DMS53 (cell line): ENCODE data around the gene BRAT1.
A peak's percentile ranks its signal among the peaks of the same experiment; 100 is the strongest.
"Not testable (repeated sequence)": the region's sequence is repeated elsewhere in the genome, so short reads cannot be mapped to it uniquely, and the experiment has no call there.

Source experiments
- DNase-seq: peaks from one replicate; lab custom pipeline; 2025; lab: John Stamatoyannopoulos, UW

The BRAT1 gene

DNA sequence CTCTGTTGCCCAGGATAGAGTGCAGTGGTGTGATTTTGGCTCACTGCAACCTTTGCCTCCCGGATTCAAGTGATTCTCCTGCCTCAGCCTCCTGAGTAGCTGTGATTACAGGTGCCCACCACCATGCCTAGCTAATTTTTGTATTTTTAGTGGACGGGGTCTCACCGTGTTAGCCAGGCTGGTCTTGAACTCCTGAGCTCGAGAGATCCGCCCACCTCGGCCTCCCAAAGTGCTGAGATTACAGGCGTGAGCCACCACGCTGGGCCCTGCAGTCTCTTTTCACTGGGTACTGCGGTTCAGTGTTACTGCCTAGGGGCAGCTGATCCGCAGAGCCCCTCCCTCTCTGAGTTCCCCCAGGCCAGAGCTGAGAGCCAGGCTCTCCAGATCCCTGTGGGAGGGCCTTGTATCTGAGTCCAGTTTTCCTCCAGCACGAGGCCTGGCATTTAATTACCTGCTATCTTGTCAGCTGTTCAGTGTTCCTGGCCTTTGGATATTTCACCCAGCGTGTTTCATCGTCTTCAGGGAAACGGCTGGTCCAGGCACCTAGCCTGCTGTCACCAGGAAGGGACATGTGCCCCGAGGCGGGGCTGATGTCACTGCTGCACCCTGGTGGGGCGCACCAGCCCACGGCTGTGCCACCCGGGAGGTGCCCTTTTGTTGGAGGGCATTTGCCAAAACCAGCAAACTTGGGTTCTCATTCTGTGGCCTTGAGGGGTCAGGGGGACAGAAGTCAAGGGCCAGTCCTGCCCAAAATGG, 19.3 kb downstream of the BRAT1 start:
- peak; percentile 43 for DNase-seq

DNA sequence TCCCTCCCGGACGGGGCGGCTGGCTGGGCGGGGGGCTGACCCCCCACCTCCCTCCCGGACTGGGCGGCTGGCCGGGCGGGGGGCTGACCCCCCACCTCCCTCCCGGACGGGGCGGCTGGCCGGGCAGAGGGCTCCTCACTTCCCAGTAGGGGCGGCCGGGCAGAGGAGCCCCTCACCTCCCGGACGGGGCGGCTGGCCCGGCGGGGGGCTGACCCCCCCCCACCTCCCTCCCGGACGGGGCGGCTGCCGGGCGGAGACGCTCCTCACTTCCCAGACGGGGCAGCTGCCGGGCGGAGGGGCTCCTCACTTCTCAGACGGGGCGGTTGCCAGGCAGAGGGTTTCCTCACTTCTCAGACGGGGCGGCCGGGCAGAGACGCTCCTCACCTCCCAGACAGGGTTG, 21.1 kb downstream of the BRAT1 start:
- DNase-seq, result not testable (repeated sequence)

DNA sequence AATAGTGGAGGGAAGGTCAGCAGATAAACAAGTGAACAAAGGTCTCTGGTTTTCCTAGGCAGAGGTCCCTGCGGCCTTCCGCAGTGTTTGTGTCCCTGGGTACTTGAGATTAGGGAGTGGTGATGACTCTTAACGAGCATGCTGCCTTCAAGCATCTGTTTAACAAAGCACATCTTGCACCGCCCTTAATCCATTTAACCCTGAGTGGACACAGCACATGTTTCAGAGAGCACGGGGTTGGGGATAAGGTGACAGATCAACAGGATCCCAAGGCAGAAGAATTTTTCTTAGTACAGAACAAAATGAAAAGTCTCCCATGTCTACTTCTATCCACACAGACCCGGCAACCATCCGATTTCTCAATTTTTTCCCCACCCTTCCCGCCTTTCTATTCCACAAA, 21.8 kb downstream of the BRAT1 start:
- not testable (repeated sequence) for DNase-seq

GRCh38 chr7:2532816-2533215, 22.5 kb downstream of the BRAT1 start:
- DNase-seq, result peak; percentile 54

DNA sequence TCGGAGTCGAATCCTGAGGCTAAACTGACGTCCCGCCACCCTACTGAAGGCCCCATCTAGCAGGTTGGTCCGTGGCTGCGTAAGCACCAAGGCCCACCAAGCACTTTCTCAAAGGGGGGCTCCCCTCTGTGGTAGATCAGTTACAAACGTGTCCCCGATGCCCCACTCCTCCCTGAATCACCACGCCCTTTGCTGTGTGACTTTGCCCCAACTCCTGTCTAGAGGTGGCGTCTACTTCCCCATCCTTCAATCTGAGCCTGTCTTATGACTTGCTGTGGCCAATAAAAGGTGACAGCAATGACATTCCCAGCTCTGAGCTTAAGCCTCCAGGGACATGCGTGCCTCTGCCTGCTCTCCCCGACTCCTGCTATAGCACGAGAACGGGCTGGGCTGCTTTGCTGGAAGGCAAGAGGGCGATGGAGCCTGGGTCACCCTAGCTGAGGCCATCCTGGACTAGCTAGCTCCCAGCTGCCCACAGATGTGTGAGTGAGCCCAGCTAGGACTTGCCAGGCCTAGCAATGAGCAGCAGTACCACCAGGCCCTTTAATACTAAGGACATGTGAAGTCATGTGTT, 23.0 kb downstream of the BRAT1 start:
- peak; percentile 83 for DNase-seq

GRCh38 chr7:2531796-2532110, 23.6 kb downstream of the BRAT1 start:
- DNase-seq, result peak; percentile 67

GRCh38 chr7:2530994-2531795, 24.1 kb downstream of the BRAT1 start:
- peak; percentile 86 for DNase-seq

- peak; percentile 77 for DNase-seq
Observed at GRCh38 chr7:2530071-2530987, 25.0 kb downstream of the BRAT1 start.

GRCh38 chr7:2529161-2530070, 25.9 kb downstream of the BRAT1 start:
- peak; percentile 82 for DNase-seq

DNA sequence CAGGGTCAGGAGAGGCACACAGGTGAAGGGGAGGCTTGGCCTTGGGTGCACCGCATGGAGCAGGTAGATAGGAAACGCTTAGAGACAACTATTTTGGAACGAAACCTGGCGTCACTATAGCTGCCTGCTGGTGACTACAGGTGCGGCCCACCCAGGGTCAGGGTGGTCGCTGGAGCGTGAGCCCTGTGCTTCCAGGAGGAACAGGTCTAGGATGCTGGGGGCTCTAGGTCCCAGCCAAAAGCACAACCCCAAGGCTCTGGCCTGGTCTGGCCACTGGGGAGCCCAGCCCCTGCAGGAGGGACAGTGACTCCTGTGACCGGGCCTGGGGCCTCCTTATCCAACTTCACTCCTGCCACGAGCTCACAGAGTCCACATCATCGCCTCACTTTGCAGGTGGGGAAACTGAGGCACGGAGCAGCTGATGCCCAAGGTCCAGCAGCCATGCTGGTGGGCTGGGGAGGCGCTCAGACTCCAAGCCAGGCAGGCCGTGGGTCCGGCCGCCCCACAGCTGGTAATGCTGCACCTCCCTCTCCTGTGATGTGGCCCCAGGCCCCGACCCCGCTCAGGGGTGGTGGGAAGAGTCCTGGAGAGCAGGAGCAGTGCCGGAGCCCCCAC, 26.7 kb downstream of the BRAT1 start:
- DNase-seq, result no peak

DNA sequence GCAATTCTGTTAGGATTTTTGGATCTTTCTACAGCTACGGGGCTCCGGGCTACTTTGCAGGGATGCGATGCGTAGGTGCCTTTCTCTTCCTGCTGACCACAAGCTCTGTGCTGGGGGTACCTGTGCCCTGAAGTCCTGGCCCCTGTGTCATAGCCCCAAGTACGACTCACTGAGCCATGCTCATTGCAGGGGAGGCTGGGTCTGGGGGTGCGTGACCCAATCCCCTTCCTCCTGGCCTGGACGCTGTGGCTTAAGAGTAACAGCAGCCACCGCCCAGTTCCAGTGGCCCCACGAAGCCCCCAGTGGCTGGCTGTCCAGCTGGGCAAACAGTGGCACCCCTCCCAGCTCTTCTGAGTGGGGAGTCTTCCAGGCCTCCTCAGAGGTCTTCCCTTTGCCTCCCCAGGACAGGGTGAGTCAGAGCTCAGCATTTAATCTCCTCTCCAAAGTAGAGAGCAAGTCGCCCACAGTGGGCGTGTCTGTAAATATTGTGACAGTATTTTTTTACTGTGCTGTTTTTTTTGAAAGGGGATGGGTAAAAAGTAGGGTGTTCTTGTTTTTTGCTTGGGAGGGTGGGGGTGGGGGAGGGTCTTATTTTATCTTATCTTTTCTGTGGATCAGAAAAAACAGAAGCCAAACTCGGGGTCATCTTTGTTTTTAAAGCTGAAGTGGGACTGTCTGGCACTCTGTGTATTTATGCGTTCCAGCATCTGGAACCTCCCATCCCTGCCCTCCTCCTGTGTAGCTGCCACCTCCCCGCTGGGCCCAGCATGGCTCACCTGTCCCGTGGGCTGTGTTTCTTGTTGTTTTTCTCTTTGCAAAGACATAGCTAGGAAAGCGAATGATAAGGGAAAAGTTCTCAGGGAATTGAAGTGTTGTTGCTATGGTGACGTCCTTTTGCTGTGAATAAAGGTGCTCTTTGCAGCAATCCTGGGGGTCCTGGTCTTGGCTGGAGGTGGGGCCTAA, 27.5 kb downstream of the BRAT1 start:
- peak; percentile 96 for DNase-seq

- peak; percentile 85 for DNase-seq
Observed at GRCh38 chr7:2526659-2527504, 28.4 kb downstream of the BRAT1 start.

DNA sequence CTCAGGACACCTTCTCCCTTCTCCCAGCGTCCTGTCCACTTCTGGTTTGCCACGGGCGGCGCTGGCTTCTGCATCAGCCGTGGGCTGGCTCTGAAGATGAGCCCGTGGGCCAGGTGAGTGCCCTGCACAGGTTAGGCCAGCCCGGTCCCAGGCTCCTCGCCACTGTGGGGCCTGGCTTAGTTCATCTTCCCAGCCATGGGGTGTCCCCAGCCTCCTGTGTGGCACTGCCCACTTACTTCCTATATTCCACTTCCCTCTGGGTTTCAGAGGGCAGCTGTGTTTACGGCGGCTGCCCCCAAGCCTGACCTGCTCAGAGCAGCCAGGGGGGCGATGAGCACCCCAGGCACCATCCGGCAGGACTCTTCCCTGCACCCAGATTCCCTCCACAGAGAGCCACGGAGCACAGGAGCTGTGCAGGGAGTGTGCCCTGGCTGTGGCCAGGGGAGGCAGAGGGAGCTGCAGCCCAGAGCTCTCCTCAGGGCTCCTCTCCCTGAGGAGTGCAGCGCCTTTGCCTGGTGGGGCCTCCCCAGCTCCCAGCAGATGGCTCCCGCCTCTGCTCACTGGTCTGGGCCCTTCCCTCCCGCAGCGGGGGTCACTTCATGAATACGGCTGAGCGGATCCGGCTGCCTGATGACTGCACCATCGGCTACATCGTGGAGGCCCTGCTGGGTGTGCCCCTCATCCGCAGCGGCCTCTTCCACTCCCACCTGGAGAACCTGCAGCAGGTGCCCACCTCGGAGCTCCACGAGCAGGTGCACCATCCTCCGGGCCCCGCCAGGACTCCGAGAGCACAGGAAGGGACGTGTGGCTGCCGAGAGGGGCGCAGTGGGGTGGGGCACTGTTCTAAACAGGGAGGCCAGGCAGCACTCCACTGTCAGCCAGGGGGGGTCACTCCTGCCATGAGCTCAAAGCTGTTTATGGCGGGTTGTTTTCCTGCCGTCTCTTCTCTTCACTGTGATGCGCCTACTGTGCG, 29.4 kb downstream of the BRAT1 start:
- DNase-seq, result peak; percentile 88

GRCh38 chr7:2524808-2525657, 30.3 kb downstream of the BRAT1 start:
- peak; percentile 75 for DNase-seq

DNA sequence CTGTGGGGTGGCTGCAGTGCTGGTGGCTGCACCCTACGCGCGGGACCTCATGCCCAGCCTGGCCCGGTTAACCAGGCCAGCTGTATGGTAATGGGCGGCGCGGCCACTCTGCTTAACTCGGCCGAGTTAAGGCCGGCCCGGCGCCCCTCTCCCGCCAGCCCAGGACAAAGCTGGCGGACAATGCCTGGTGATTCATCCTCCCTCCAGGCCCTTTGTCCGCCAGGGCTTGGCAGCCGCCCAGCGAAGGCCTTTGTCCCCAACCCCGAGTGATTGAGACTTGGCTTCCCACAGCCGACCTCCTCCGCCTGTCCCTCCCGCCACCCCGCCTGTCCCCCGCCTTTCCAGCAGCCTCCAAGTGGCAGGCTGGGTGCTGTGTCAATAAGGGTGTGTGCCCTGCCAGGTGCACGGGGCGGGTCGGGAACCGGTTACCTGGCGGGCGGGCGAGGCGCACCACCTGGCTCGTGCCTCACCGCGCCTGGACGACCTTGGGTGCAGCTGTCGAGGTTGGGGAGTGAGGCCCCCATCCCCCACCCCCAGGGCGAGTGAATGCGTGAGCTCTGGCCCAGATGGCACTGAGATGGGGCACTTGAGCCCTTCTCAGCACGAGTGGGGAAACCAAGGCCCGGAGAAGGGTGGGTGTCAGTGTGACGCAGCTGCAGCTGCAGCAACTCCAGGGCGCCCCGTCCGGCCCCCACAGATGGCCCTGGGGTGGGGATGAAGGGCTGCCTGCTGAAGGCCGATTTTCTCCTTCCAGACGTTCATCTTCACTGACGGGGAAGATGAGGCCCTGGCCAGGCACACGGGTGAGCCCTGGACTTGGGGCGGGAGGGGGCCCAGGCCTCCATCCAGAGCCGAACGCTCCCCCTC, 31.1 kb downstream of the BRAT1 start:
- peak; percentile 99 for DNase-seq
